K562 (cell line): Measurements from ENCODE around the gene LHX3. TPM values are rescaled to one million over a fixed set of nuclear protein-coding genes. Genes with fewer than 3 reads are reported as not detected.

Experiments
- CTCF ChIP-seq, 3 experiments: IDR thresholded peaks in 2 of 3; conservative IDR thresholded peaks in 1 of 3; 2 replicates each; pipeline ENCODE4 v1.5.1; 2011 to 2012; ENCODE audit warnings: low read length in 3 of 3, mild to moderate bottlenecking in 3 of 3, control low read depth in 2 of 3, improper control_type of control experiment in 1 of 3, inconsistent platforms in 1 of 3, low read depth in 1 of 3, mixed read lengths in 1 of 3, moderate library complexity in 1 of 3; ENCODE audit not compliant: insufficient read depth in 2 of 3
- JUND ChIP-seq, 2 experiments: IDR thresholded peaks; 2 replicates in 1 of 2; 3 replicates in 1 of 2; pipeline ENCODE4 v1.6.1; 2011; ENCODE audit warnings: borderline replicate concordance in 2 of 2, low read depth in 2 of 2, low read length in 2 of 2, improper control_type of control experiment in 1 of 2, missing biosample characterization in 1 of 2, missing genetic modification characterization in 1 of 2, missing genetic modification reagents in 1 of 2
- MTA1 ChIP-seq: fragments of 450-650 bp; IDR thresholded peaks from 2 replicates; pipeline ENCODE4 v1.6.1; 2017; ENCODE audit warnings: borderline replicate concordance
- PHTF2 ChIP-seq: fragments of 250-450 bp; sonication (Bioruptor Pico); IDR thresholded peaks from 2 replicates; pipeline ENCODE4 v1.5.0; 2021; ENCODE audit warnings: mild to moderate bottlenecking
- SMAD3 ChIP-seq: fragments of 450-650 bp; formaldehyde crosslinking; conservative IDR thresholded peaks from 2 replicates; pipeline ENCODE4 v1.4.0; 2020; ENCODE audit warnings: mild to moderate bottlenecking
- ZBED1 ChIP-seq: IDR thresholded peaks from 2 replicates; pipeline ENCODE4 v1.6.1; 2014
- ZKSCAN8 ChIP-seq: fragments of 200-800 bp; sonication (Bioruptor generic); IDR thresholded peaks from 2 replicates; pipeline ENCODE4 v1.6.1; 2016; ENCODE audit warnings: missing genetic modification characterization, missing compliant biosample characterization
- polyA plus RNA-seq, 8 experiments: library from polyadenylated mRNA; depleted of rRNA in 4 of 8; stranded (reverse) in 5 of 8; unstranded in 3 of 8; fragments of >200 nt; fragmentation: Nextera tagmentation in 2 of 8; fragmentation: Illumina TruSeq in 1 of 8; extraction: Ambion mirVana in 2 of 8; extraction: Trizol in 1 of 8; gene quantifications; 2 replicates each; pipeline versions ENCODE4 v1.2.1 to v1.2.3, GENCODE V29; 2011 to 2014; ENCODE audit warnings: inconsistent platforms in 1 of 8, missing spikeins in 1 of 8
- total RNA-seq, 7 experiments: library from RNA; depleted of rRNA in 6 of 7; stranded (reverse); fragments of >200 nt in 6 of 7; fragmentation: Illumina TruSeq in 2 of 7; extraction: Trizol in 2 of 7; gene quantifications; 2 replicates each; pipeline versions ENCODE4 v1.2.1 to v1.2.3, GENCODE V29; 2011 to 2021; ENCODE audit warnings: low replicate concordance in 1 of 7
- TF ChIP-seq, protein P1 (sequence below): IDR thresholded peaks from 3 replicates; pipeline ENCODE4 v1.6.1; 2011; ENCODE audit warnings: borderline replicate concordance, mild to moderate bottlenecking; ENCODE audit not compliant: insufficient read length, insufficient read depth

Gene LHX3
- total and polyA plus RNA-seq, 9 of the 15 experiments (the other 6 are each of a cell fraction or from before 2014, with no cell fraction given): 0.09 TPM; not detected in 8

- no peak for TF ChIP-seq CTCF (IDR thresholded peaks at IDR 0.05 in 2 of 3, conservative IDR thresholded peaks at IDR 0.05 in 1 of 3; ENCODE audit: insufficient read depth in 2 of 3, low read depth in 1 of 3, low read length in 3 of 3)
- no peak for TF ChIP-seq SMAD3
- TF ChIP-seq PHTF2 (CRISPR knock-in tag): no peak
- no peak for TF ChIP-seq MTA1
- TF ChIP-seq ZBED1: no peak
- TF ChIP-seq JUND (IDR thresholded peaks at IDR 0.05; ENCODE audit: borderline replicate concordance, low read depth, low read length): no peak
- TF ChIP-seq JUND (tag; IDR thresholded peaks at IDR 0.05; ENCODE audit: borderline replicate concordance, low read depth, low read length): 0 out of 3 replicates have a peak, but pooled peaks have one; percentile 4
- TF ChIP-seq, protein P1, sequence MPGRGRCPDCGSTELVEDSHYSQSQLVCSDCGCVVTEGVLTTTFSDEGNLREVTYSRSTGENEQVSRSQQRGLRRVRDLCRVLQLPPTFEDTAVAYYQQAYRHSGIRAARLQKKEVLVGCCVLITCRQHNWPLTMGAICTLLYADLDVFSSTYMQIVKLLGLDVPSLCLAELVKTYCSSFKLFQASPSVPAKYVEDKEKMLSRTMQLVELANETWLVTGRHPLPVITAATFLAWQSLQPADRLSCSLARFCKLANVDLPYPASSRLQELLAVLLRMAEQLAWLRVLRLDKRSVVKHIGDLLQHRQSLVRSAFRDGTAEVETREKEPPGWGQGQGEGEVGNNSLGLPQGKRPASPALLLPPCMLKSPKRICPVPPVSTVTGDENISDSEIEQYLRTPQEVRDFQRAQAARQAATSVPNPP: no peak
- no peak for TF ChIP-seq ZKSCAN8 (CRISPR knock-in tag)
Observed at GRCh38 chr9:136190656-136191055, 14.3 kb downstream of the LHX3 start (continued).
